ENCODE measurements around the gene FBXW7.

- no peak for TF ChIP-seq EZH2 (IDR thresholded peaks at IDR 0.05; ENCODE audit: borderline replicate concordance, insufficient read depth, low read depth, low read length, poor library complexity, severe bottlenecking)
- no peak for TF ChIP-seq CTCF (IDR thresholded peaks at IDR 0.05)
These were observed 38.0 kb upstream of the FBXW7 start for GRCh38 chr4:152573861-152574260.
